ENCODE data around the gene MRPL21.

Gene MRPL21

DNA sequence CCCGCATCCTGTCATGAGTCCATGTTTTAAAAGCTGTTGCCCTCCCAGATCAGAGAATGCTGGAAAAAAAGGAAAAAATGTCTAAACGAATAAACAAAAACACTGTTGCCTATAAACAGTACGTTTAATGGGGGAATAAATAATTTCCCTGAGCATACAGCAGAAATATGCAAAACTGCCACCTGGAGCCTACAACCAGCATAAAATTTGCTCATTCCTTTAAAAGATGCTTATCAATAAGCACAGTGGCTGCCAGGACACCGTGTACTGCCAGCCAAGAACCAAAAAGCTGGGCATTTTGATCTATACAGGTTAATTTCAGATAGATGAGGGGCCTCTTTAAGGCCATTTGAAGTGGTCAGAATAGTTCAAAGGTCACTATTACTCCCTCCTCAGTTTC, 56.2 kb downstream of the MRPL21 start:
- DNase-seq (ENCODE audit: low read depth): no peak
- no peak overlapping the region for H3K4me3 ChIP-seq (ENCODE audit: low read depth, low read length)

DNA sequence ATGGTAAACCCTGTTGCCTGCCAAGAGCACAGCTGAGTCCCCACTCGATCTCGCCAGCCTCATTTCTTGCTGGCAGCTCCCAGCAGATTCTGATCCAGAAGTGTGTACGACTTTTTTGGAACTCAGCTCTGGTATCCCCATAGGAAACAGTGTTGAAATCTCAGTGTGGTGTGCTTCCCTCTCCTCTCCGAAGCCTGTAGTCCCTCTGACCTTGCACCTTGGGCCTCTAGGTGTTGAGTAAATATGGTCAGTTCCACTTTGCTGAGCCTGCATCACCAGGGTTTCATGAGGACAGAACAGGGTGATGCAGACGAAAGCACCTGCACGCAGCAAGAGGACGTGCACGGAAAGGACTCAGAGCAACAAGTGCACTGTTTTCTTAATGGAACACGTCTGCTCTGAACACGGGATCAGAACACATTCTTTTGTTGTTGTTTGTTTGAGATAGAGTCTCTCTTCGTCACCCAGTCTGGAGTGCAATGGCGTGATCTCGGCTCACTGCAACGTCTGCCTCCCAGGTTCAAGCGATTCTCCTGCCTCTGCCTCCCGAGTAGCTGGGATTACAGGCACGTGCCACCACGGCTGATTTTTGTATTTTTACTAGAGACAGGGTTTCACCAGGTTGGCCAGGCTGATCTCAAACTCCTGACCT, 58.2 kb downstream of the MRPL21 start:
- no peak for DNase-seq (ENCODE audit: low read depth)
- no peak overlapping the region for H3K4me3 ChIP-seq (ENCODE audit: low read depth, low read length)

DNA sequence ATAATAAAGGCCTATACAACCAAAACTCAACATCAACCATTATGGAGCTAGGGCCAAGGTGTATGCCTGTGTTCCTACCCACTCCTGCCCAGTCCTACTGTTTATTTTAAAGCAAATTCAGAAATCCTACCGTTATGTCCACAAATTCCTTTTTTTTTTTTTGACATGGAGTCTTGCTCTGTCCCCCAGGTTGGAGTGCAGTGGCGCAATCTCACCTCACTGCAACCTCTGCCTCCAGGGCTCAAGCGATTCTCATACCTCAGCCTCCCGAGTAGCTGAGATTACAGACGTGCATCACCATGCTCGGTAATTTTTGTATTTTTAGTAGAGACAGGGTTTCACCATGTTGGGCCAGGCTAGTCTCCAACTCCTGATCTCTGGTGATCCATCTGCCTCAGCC, 58.8 kb downstream of the MRPL21 start:
- H3K4me3 ChIP-seq (ENCODE audit: low read depth, low read length): no peak overlapping the region
- DNase-seq (ENCODE audit: low read depth): no peak

GRCh38 chr11:68844376-68844775, 59.3 kb downstream of the MRPL21 start:
- no peak overlapping the region for H3K4me3 ChIP-seq (ENCODE audit: low read depth, low read length)
- no peak for DNase-seq (ENCODE audit: low read depth)

- no peak overlapping the region for H3K4me3 ChIP-seq (ENCODE audit: low read depth, low read length)
- DNase-seq (ENCODE audit: low read depth): no peak
Observed at GRCh38 chr11:68843703-68844312, 59.8 kb downstream of the MRPL21 start.

GRCh38 chr11:68843052-68843561, 60.5 kb downstream of the MRPL21 start:
- no peak for DNase-seq (ENCODE audit: low read depth)
- peak overlapping the region; percentile 25 for H3K4me3 ChIP-seq (ENCODE audit: low read depth, low read length)

GRCh38 chr11:68842427-68843051, 61.1 kb downstream of the MRPL21 start:
- peak overlapping the region; percentile 25 for H3K4me3 ChIP-seq (ENCODE audit: low read depth, low read length)
- no peak for DNase-seq (ENCODE audit: low read depth)

- peak within 1 kb of the TSS; percentile 36 for H3K4me3 ChIP-seq (ENCODE audit: low read depth, low read length)
- peak; percentile 11 for DNase-seq (ENCODE audit: low read depth)
Observed at GRCh38 chr11:68841718-68842426, 61.8 kb downstream of the MRPL21 start, which contains the start of gene CPT1A. Gene CPT1A (minus strand): TSS chr11:68841916. CDS start chr11:68815474, 26,442 bp downstream.

Measured in skeletal muscle cell (primary cell).